IPS DF 19.7 (cell line): ENCODE data around the gene UNC13D.

Experiments
- DNase-seq: peaks from one replicate; pipeline ENCODE4 v3.0.0-alpha.2; 2013; ENCODE audit warnings: low read depth, low spot score

Gene UNC13D

DNA sequence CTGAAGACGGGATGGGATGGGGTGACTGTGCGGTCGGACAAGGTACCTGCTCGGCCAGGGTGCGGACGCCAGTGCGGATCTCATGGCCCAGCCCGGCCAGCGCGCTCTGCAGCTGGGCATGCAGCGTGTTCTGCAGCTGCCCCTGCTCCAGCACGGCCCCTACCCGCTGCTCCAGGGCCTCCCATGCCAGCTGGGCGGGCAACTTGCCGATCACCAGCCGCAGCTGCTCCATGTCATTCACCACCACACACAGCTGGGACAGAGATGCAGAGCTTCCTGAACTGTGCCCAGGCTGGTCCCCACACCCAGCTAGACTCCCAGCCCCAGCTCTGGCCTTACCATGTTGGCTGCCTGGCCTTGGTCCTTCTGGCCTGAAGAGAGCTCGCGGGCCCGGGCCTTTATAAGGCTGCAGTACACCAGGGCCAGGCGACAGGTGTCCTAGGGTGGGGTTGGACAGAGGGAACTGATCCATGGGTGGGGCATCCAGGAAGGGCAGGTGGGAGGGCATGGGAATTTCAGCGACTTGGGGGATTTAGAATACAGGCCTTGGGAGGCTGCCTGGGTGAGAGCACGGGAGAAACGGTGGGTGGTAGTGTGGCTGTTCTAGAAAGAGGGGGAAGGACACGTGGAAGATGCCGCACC, 9.8 kb downstream of the UNC13D start:
- DNase-seq, result no peak

DNA sequence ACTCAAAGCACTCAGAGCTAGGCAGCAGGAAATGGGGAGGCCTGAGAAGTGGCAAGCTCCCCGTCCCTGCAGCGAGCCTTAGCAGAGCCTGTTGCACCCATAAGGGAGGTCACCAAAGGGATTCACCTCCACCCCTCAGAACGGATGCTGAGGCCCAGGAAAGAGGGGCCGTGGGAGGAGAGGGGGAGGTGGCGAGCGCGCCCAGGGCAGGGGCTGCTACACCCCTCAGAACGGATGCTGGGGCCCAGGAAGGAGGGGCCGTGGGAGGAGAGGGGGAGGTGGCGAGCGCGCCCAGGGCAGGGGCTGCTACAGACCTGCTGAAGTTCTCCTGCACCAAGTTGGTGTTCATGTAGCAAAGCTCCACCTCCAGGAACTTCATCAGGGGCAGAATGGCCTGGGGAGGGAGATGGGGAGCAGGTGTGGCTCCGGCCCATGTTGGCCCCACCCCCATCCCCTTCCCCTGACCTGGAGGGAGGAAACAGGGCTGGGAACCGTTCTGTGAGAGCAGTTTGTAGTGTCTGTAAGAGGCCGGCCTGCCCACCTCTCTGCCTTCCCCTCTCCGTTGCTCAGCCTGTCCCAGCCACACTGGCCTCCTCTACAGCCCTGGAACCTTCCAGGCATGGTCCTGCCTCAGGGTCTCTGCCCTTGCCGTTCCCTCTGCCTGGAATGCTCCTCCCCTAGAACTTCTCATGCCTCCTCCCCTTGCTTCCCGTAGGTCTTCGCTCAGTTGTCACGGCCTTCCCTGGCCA, 11.4 kb downstream of the UNC13D start:
- no peak for DNase-seq

DNA sequence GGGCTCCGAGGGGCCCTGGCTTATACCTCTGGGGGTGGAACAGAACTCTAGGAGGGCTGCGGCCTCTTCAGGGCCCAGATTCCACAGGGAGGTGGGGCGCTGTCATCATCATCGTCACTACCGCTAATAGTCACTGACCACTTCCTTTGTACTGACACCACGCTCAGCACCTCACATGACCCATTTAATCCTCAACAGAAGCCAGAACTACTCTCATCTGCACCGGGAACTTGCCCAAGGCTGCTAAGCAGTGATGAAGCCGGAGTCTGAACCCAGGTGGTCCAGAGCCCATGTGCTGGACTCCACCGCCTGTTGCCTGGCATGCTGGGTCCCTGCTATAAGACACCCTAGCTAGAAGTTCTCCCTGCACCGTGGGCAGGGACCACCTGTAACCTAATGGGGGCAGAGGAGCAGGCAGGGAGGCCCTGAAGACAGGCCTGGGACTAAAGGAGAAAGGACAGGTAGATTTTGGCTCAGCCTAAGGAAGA, 12.0 kb downstream of the UNC13D start:
- DNase-seq, result no peak

DNA sequence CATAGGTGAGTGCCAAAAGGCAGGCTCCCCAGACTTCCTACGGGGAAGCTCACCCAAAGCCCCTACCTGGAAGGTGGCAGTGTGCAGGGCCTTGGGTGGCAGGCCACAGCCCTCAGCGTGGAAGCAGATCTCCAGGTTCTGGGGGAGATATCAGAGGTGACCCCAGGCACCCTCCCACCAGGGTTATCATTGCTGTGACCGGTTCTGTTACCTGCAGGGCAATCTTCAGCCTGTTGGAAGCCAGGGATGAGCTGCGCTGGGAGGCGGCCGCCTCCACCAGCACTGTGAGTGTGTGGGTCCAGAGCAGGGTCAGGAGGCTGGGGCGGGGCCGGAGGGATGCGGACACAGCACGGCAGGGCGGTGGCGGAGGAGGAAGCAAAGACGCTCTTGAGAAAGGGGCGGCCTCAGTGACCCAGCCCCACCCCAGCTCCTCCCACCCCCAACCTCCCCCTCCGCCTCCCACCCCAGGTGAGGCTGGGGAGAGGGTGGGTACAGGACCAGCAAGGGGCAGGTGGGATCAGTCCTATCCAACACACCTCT, 13.1 kb downstream of the UNC13D start:
- no peak for DNase-seq

GRCh38 chr17:75830164-75831031, 13.8 kb downstream of the UNC13D start:
- DNase-seq, result peak; percentile 56

DNA sequence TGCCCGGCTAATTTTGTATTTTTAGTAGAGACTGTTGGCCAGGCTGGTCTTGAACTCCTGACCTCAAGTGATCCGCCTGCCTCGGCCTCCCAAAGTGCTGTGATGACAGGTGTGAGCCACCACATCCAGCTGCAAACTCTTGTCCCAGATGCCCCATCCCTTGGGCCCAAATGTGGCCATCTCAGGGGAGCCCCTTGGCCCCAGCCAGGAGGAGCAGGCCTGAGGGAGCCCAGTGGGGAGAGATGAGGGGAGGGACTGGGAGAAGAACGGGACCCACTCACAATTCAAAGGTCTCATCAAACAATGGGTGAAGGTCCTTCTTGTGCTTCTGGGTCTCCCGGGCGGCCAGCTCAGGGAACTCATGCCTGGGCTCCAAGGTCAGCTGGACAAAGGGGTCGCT, 14.5 kb downstream of the UNC13D start:
- no peak for DNase-seq

GRCh38 chr17:75828741-75829140, 15.5 kb downstream of the UNC13D start:
- no peak for DNase-seq

GRCh38 chr17:75828076-75828400, 16.2 kb downstream of the UNC13D start:
- no peak for DNase-seq

DNA sequence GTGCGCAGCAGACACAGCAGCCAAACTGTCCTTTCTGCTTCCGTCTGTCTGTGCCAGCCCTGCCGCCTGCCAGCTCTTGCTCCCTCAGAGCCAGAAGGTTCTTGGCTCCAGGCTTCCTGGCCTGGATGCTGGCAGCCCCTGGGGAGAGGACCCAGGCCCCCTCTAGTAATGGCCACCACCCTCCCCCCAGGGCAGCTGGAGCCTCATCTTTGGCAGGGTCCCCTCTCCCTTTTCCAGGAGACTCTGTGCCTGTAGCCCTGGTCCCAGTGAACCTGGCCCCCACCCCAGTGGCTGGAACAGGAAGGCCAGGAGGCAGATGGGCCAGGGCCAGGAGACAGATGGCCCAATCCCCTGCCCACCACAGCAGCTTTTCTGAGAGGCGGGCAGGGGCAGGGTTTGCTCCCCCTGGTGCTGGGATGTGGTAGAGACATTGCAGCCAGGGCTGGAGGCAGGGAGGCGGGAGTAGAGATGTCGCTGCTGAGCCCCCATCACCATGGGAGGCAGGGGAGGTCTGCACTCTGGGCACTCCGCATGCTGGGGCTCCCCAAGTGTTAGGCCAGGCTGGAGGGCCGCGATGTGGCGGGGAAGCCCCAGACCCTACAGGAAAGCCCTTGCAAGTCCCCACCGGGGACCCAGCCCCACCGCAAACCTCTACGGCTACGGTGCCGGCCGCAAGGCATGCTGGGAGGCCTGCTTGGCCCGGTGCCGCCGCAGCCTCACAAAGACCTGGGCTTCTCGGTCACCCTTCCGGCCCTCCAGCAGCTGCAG, 16.7 kb downstream of the UNC13D start:
- DNase-seq, result no peak

DNA sequence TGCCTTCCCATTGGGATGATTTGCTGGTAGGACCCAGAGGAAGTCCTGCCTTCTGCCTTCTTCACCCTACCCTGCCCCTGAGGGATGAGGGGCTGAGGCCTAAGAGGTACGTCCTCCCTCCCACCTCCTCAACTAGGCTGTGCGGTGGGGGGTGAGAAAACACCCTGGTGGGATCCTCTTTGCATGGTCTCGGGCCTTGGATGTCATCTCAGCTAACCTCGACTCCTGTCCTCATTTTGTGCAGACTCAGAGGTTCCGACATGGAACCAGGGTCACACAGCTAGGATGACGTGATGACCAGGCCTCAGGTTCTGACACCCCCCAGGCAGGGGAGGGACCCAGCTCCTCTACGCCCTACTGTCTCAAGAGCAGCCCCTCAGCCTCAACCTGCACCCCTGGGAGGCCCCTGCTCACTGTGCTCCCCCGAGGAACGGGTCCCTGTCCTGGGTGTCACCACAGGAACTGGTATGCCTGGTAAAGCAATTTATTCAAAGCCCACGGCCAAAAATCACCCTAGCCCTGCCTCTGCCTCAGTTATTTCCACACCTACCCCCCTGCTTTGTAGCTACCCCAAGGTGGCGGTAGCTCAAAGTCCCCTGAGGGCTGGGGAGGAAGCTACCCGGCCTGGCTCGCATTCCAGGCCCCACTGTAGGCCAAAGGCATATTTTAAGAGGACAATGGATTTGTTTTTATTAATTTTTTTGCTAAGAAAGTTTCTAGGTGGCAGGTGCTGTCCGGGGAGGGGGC, 17.5 kb downstream of the UNC13D start:
- DNase-seq, result no peak

DNA sequence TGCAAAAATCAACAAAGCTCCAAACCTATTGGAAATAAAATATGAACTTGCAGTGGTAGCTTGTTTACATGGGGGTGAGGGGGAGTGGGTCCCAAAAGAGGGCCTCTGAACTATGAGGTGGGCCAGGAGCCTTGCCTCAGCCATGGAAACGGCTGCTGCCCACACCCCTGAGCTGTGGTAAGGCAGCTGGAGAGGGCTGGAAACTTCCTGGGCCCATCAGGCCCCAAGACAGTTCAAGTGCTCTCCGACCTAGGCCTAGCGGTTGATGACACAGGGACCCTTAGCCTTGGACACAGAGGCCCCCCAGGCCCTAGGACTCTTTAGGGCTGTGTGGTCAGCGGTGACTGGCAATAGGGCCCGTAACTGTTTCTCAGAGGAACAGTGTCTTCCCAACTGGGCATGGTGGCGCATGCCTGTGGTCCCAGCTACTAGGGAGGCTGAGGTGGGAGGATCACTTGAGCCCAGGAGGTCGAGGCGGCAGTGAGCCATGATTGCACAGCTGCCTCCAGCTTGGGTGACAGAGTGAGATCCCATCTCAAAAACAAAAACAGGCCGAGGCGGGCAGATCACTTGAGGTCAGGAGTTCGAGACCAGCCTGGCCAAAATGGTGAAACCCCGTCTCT, 18.3 kb downstream of the UNC13D start:
- DNase-seq, result no peak

DNA sequence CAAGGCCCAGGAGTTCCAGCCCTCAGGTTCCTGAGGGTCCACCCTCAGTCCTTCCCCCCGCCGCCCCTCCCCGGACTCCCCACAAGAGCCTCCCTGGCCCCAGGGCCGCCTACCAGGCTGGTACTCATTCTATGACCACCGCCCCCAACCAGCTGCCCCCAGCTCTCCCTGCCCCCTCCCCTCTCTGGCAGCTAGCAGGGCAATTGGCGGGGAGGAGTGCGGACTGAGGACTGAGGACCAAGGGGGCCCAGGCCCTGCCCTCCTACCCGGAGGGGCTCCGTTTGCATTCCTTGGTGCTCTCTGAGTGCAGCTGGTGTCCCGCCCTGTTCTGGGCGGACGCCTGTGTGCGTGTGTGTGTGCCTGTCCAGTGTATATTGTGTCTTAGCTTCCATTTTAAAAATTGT, 19.1 kb downstream of the UNC13D start:
- no peak for DNase-seq

- no peak for DNase-seq
Measured at GRCh38 chr17:75824666-75825065, 19.5 kb downstream of the UNC13D start.

- no peak for DNase-seq
Measured at GRCh38 chr17:75824050-75824552, 20.1 kb downstream of the UNC13D start.

DNA sequence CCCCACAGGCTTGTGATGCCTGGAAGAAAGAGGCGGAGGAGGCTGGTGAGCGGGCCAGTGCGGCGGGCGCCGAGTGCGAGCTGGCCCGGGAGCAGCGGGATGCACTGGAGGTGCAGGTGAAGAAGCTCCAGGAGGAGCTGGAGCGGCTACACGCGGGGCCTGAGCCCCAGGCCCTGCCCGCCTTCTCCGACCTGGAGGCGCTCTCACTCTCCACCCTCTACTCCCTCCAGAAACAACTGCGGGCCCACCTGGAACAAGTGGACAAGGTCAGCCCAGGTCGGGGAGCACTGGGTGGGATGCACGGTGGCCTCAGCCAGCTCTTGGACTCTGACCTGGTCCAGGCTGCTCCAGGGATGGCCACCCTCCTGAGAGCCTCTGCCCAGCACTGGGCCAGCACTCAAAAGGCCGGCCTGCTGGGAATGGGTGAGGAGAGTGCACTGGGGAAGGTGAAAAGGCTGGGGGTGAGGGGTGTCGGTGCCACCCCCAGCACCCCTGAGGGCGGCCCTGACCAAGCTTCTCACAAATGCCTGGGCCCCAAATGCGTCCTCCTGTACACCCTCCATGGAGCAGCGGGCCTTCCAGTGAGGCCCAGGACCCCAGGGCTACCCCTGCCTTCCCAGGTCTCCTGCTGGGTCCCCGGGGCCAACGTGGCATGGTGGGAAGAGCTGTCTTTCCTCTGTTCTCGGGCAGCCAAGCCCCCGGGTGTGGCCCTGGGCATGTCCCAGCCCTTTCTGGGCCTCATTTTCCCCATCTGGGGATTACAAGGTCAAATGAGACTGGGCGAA, 20.8 kb downstream of the UNC13D start:
- DNase-seq, result no peak

DNA sequence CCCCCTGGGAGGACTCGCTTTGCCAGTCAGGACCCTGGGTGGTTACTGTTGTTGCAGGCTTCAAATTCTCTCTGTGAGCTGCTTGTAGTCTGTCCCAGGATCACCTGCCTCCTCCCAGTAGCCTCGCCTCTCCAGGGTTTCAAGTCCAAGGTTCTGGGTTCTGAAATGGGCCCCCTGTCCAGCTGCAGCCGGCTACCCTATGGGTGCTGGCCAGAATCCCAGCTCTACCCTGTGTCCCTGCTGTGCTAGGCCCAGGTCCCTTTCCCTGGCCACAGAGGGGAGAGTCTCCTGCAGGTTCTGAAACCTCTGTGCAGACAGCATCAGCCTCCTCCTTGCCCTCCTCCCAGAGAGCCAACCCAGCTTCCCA, 21.4 kb downstream of the UNC13D start:
- DNase-seq, result no peak

- no peak for DNase-seq
Measured at GRCh38 chr17:75822119-75822799, 21.9 kb downstream of the UNC13D start.

- no peak for DNase-seq
Measured at GRCh38 chr17:75821552-75821951, 22.7 kb downstream of the UNC13D start.
